Stromal cell of bone marrow (primary cell): Measurements from ENCODE around the gene PDS5B.
"Not testable (repeated sequence)": the region's sequence is repeated elsewhere in the genome, so short reads cannot be mapped to it uniquely, and the experiment has no call there.

Source experiments
- DNase-seq: peaks from one replicate; pipeline ENCODE4 v3.0.0-alpha.2; 2012; ENCODE audit warnings: low read depth

PDS5B gene

GRCh38 chr13:32729097-32729496 lies 142.8 kb downstream of the PDS5B start:
- not testable (repeated sequence) for DNase-seq

- no peak for DNase-seq
Measured at GRCh38 chr13:32731074-32731473, 144.8 kb downstream of the PDS5B start.

- DNase-seq: no peak
Measured at GRCh38 chr13:32731576-32731975, 145.3 kb downstream of the PDS5B start.

- no peak for DNase-seq
Measured at GRCh38 chr13:32733690-32734089, 147.4 kb downstream of the PDS5B start.

GRCh38 chr13:32734511-32734910 lies 148.3 kb downstream of the PDS5B start:
- DNase-seq: no peak

GRCh38 chr13:32735859-32736258 lies 149.6 kb downstream of the PDS5B start:
- no peak for DNase-seq

GRCh38 chr13:32736648-32737047 lies 150.4 kb downstream of the PDS5B start:
- no peak for DNase-seq

- DNase-seq: no peak
Measured at GRCh38 chr13:32737111-32737571, 150.9 kb downstream of the PDS5B start.

GRCh38 chr13:32737679-32738078 lies 151.4 kb downstream of the PDS5B start:
- DNase-seq: no peak

- DNase-seq: no peak
Measured at GRCh38 chr13:32745509-32745908, 159.3 kb downstream of the PDS5B start.

GRCh38 chr13:32746474-32746873 lies 160.2 kb downstream of the PDS5B start:
- DNase-seq: no peak

GRCh38 chr13:32748305-32748704 lies 162.1 kb downstream of the PDS5B start:
- no peak for DNase-seq

GRCh38 chr13:32751340-32751739 lies 165.1 kb downstream of the PDS5B start:
- DNase-seq: no peak

GRCh38 chr13:32752311-32752710 lies 166.1 kb downstream of the PDS5B start:
- DNase-seq: no peak

- DNase-seq: no peak
Measured at GRCh38 chr13:32752997-32753606, 166.8 kb downstream of the PDS5B start.

- DNase-seq: no peak
Measured at GRCh38 chr13:32754179-32754578, 167.9 kb downstream of the PDS5B start.

GRCh38 chr13:32759152-32759551 lies 172.9 kb downstream of the PDS5B start:
- no peak for DNase-seq

GRCh38 chr13:32761472-32761871 lies 175.2 kb downstream of the PDS5B start:
- no peak for DNase-seq

GRCh38 chr13:32779119-32779518 lies 192.9 kb downstream of the PDS5B start:
- DNase-seq: no peak

GRCh38 chr13:32781906-32782305 lies 195.7 kb downstream of the PDS5B start:
- no peak for DNase-seq

GRCh38 chr13:32783067-32783466 lies 196.8 kb downstream of the PDS5B start:
- no peak for DNase-seq

- DNase-seq: no peak
Measured at GRCh38 chr13:32790731-32791130, 204.5 kb downstream of the PDS5B start.

GRCh38 chr13:32791545-32792172 lies 205.4 kb downstream of the PDS5B start:
- no peak for DNase-seq

GRCh38 chr13:32796754-32797153 lies 210.5 kb downstream of the PDS5B start:
- no peak for DNase-seq
